HG02678 (cell line): ENCODE results near the gene PEX10.

Experiments
- ATAC-seq: cut with Tn5 transposase; IDR thresholded peaks from one replicate; pipeline ENCODE4 v1.9.1; 2021; ENCODE audit warnings: mild to moderate bottlenecking, moderate library complexity; ENCODE audit not compliant: unreplicated experiment

PEX10 gene

GRCh38 chr1:2354511-2355372 lies 57.6 kb downstream of the PEX10 start:
- no peak for ATAC-seq
